Neural progenitor cell (in vitro differentiated cells): ENCODE measurements around the gene MEGF6.

ENCODE experiments used
- CTCF ChIP-seq: fragments of 200-600 bp; sonication (generic); IDR thresholded peaks from 2 replicates; pipeline ENCODE4 v1.5.1; 2017; ENCODE audit warnings: antibody characterized with exemption, mild to moderate bottlenecking
- EZH2phosphoT487 ChIP-seq: fragments of 200-600 bp; sonication (generic); IDR thresholded peaks from 2 replicates; pipeline ENCODE4 v1.6.1; 2017; ENCODE audit warnings: antibody characterized with exemption

DNA sequence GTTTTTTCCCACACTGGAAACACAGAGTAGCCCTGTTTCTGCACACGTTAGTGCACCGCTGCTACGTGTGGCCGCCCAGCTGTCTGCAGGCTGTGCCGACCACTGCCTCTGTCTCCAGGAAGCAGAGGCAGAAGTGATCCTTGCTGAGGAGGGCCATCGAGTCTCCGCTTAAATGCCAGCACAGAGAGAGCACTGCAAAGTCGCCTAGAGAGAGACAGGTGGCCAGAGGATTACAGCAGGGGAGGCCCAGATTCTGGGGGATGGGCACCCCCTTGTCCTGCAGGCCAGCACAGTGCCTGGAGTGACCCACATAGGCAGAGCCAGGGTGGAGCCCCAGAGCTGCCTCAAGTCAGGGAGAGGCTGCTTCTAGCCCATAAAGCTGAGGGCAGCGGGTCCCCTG is 19.6 kb upstream of the MEGF6 start:
- no peak for TF ChIP-seq CTCF
- TF ChIP-seq EZH2phosphoT487, result no peak
